RCC 7860 (cell line): ENCODE data around the gene UFSP1.
A peak's percentile ranks its signal among the peaks of the same experiment; 100 is the strongest.

Source experiments
- DNase-seq: peaks from one replicate; pipeline ENCODE4 v3.0.0-alpha.2; 2015; ENCODE audit warnings: low spot score
- FAIRE-seq: peaks from 2 replicates; lab custom pipeline; 2012; peaks lifted over from hg19 to GRCh38; lab: Jason Lieb, UNC

The UFSP1 gene

GRCh38 chr7:100895956-100896731 lies 6.6 kb upstream of the UFSP1 start:
- no peak for FAIRE-seq
- no peak for DNase-seq

GRCh38 chr7:100895701-100895955 lies 6.1 kb upstream of the UFSP1 start, which contains the start of gene ACHE:
TSS of gene ACHE (minus strand) at chr7:100895888. CDS start at chr7:100894232, 1,656 bp downstream.
- FAIRE-seq = no peak

DNA sequence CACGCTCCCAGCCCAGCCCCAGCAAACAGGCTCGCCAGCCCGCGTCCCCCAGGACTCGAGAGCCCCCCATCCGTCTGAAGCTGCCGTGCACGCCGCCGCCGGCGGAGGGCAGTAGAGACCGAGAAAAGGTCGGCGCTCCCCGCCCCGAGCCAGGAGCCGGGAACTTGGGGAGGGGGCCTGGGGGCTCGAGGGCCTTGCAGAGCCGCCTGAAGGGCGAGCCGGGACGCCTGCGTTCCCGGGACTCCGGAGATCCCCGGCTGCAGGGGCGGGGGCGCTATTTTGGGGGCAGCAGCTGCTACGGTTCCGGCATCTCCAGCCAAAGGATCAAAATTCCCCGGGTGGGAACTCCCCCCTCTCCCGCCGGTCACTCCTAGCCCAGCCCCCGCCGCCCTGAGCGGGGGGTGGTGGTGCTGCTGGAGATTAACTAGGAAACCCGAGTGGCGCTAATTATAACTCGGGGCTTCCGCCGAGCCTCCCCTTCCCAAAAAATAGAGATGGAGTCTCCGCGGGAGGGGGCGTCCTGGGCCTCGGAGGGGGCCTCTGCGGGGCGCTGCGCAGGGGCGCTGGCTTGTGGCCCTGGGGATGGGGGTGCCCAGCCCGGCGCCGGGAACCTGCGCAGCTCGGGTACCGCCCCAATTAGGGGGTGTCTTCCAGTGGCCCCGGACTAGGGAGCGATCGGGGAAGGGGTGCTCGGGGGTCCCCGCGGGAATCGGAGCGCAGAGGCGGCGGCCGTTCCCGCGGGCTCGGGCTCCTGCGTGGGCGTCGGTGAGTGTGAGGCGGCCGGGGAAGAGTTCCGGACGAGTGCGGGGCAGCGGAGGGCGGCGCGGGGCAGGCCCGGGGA lies 5.6 kb upstream of the UFSP1 start:
- FAIRE-seq (no peak), DNase-seq (no peak)

More at GRCh38 chr7:100895701-100895955, 6.1 kb upstream of the UFSP1 start, which contains the start of gene ACHE:
- DNase-seq = no peak

DNA sequence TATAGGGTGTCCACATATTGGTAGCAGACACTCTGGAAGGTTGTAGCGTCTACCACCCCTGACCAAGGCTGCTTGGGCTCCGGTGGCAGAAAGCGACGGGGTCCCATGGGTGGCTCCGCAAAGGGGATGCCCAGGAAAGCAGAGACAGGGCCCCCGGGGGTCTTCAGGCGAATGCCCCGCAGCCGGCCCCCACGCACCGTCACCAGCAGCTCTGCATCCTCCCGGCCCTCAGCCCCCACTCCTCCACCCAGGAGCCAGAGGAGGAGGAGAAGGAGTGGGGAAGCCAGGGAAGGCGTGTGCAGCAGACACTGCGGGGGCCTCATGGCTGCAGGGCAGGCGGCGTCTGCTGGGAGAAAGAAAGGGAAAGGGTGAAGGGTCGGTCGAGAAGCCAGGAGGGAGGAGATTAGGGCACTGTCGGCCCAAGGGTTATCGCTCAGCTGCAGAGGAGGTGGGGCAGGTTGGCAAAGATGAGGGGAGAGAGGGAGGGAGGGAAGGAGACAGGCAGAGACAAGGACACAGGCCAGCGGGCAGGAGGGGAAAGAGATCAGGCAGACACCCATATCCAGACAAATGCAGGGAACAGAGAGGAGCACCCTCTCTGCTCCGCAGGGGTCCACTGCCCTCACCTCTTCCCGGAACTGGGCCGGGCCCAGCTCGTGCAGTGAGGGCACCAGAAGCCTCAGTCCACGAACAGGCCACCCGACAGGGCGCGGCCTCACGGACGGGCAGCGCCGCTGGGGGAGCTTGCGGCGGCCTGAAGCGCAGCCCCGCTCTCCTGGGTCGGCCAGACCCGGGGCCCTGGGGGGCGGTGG lies 4.6 kb upstream of the UFSP1 start:
- no peak for DNase-seq
- FAIRE-seq = no peak

DNA sequence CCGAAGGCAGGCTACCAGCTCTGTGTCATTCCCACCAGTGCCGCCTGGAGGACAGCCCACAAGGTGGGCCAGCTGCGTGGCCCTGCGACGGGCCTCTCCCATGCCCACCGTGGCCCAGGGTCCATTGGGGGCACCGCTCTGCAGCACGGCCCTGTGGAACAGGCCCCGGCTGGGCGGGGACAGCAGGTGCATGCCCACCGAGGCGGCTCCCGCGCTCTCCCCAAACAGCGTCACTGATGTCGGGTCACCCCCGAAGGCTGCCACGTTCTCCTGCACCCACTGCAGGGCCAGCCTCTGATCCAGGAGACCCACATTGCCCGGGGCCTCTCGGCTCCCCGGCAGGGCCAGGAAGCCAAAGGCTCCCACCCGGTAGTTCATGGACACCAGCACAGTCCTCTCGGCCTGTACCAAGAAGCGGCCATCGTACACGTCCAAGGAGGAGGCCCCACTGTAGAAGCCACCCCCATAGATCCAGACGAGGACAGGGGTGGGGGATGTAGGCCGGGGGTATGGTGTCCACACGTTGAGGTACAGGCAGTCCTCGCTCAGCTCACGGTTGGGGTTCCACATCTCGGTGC lies 3.9 kb upstream of the UFSP1 start:
- DNase-seq (no peak), FAIRE-seq (no peak)

GRCh38 chr7:100892364-100893317 lies 3.1 kb upstream of the UFSP1 start:
- FAIRE-seq = no peak
- DNase-seq = no peak

DNA sequence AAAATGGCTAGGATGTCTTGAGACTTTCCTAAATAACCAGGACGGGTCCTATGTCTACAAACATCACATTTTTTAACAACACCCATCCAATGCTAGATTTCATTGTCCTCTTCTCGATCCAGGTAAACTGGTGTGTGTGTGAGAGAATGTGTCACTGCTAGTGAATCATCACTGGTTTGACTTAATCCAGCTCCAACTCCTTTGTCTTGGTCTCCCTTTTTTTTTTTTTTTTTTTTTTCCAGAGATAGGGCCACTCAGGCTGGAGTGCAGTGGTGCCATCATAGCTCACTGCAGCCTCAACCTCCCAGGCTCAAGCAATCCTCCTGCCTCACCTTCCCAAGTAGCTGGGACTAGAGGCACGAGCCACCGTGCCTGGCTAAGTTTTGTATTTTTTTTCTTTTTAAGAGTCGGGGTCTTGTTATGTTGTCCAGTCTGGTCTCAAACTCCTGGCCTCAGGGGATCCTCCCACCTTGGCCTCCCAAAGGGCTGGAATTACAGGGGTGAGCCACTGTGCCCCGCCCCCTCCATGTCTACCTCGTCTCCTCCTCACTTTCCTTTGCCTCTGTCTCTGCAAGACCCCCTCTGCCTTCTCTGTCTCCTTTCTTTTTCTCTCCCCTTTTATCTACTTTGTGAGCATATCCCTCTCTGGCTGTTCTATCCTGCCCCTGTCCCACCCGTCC lies 2.2 kb upstream of the UFSP1 start:
- DNase-seq (peak; percentile 72), FAIRE-seq (peak; percentile 83)

GRCh38 chr7:100890653-100891567 lies 1.4 kb upstream of the UFSP1 start:
- DNase-seq = no peak
- no peak for FAIRE-seq

DNA sequence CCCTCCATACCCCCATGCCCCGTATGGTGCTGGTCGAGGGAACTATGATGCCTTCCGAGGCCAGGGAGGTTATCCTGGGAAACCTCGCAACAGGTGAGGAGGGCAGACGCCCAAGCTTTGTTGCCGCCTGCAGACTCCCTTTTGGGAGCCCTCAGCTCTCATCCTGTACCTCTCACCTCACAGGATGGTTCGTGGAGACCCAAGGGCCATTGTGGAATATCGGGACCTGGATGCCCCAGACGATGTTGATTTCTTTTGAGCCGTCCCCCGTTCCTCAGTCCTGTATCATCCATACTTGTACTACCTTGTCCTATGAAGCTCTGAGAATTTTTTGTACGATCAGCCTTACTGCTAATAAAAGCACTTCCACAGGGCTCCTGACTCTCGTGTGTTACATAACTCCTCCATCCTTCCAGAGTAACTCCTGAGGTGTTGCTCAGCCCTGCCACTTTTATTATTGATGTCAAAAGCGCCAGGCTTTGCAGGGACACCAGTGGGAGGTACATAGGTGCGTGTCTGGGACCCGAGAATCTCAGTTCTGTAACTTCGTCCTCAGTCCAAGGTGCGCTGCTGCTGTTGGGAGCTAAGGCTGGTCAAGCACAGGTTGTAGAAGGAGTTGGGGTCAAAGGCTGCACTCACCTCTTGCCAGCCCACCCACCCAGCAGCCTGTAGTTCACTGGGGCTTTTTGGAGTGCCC lies 1.1 kb downstream of the UFSP1 start:
- no peak for FAIRE-seq

GRCh38 chr7:100887516-100888290 lies 1.8 kb downstream of the UFSP1 start:
- no peak for DNase-seq

More for the DNA sequence above, 1.1 kb downstream of the UFSP1 start:
- no peak for DNase-seq

GRCh38 chr7:100886936-100887515 lies 2.5 kb downstream of the UFSP1 start:
- DNase-seq = no peak
- no peak for FAIRE-seq

More at GRCh38 chr7:100887516-100888290, 1.8 kb downstream of the UFSP1 start:
- no peak for FAIRE-seq

GRCh38 chr7:100886142-100886935 lies 3.2 kb downstream of the UFSP1 start:
- no peak for DNase-seq
- FAIRE-seq = no peak

- FAIRE-seq (no peak), DNase-seq (no peak)
These were observed 3.9 kb downstream of the UFSP1 start for GRCh38 chr7:100885440-100886141.

- FAIRE-seq (no peak), DNase-seq (no peak)
These were observed 4.6 kb downstream of the UFSP1 start for GRCh38 chr7:100884736-100885439.
